Peyer's patch (tissue), 4 donors: ENCODE measurements around the gene DCP1A.

Experiments
- POLR2A ChIP-seq, 2 donors: fragments of 450-650 bp; IDR thresholded peaks; one replicate each; pipeline ENCODE4 v1.5.1; 2017; ENCODE audit warnings: antibody characterized with exemption in 2 of 2, mild to moderate bottlenecking in 2 of 2, moderate library complexity in 2 of 2
- TF ChIP-seq, protein P1 (sequence below), 6 experiments: fragments of 450-650 bp in 4 of 6; fragments of 200-600 bp in 2 of 6; sonication (generic) in 1 of 6; IDR thresholded peaks; one replicate each; pipeline ENCODE4 v1.5.1; 2017 to 2019; ENCODE audit warnings: antibody characterized with exemption in 6 of 6, mild to moderate bottlenecking in 3 of 6, moderate library complexity in 1 of 6

DNA sequence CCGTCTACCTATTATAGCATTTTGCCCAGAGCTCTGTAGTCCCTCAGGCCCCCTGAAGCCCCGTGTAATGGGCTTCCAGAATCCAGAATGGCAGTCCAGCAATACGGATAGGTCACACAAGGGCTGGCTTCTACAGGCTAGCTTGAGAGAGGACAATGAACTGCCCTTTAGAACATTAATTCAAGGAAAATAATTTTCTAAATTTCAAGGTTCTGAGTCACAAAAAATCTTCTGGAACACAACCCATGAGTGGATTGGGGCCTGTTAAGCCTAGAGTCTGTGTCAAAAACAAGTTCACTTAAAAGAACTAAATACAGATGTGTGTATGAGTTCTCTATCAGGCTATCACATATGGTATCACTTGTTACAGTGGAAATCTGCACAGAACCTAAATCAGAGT is 28.8 kb downstream of the DCP1A start:
- TF ChIP-seq POLR2A (IDR thresholded peaks at IDR 0.05): no peak
- TF ChIP-seq, protein P1, sequence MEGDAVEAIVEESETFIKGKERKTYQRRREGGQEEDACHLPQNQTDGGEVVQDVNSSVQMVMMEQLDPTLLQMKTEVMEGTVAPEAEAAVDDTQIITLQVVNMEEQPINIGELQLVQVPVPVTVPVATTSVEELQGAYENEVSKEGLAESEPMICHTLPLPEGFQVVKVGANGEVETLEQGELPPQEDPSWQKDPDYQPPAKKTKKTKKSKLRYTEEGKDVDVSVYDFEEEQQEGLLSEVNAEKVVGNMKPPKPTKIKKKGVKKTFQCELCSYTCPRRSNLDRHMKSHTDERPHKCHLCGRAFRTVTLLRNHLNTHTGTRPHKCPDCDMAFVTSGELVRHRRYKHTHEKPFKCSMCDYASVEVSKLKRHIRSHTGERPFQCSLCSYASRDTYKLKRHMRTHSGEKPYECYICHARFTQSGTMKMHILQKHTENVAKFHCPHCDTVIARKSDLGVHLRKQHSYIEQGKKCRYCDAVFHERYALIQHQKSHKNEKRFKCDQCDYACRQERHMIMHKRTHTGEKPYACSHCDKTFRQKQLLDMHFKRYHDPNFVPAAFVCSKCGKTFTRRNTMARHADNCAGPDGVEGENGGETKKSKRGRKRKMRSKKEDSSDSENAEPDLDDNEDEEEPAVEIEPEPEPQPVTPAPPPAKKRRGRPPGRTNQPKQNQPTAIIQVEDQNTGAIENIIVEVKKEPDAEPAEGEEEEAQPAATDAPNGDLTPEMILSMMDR (IDR thresholded peaks at IDR 0.05): no peak
